Dendritic cell treated with granulocyte-macrophage colony-stimulating factor and Interleukin-4, amounts not matched to agents 40 ng/mL and 50 ng/mL, for 4 days (primary cell): ENCODE data around the gene CEP104.

Source experiments
- H3K27ac Mint-ChIP-seq: one replicate; pipeline ENCODE4 v1.8.0; 2022; ENCODE audit warnings: mild to moderate bottlenecking, mixed read lengths
- H3K27me3 Mint-ChIP-seq: one replicate; pipeline ENCODE4 v1.8.0; 2022; ENCODE audit warnings: mild to moderate bottlenecking, mixed read lengths
- H3K36me3 Mint-ChIP-seq: one replicate; pipeline ENCODE4 v1.8.0; 2022; ENCODE audit warnings: low read depth, mixed read lengths
- H3K4me1 Mint-ChIP-seq: one replicate; pipeline ENCODE4 v1.8.0; 2022; ENCODE audit warnings: low read depth, mixed read lengths
- H3K4me3 Mint-ChIP-seq: one replicate; pipeline ENCODE4 v1.8.0; 2022; ENCODE audit warnings: mild to moderate bottlenecking, moderate library complexity, mixed read lengths
- H3K9me3 Mint-ChIP-seq: one replicate; pipeline ENCODE4 v1.8.0; 2022; ENCODE audit warnings: mixed read lengths
- intact Hi-C: fragments of 100-400 bp; cut with micrococcal nuclease; formaldehyde crosslinking; loops from one replicate; pipeline ENCODE4 v1.15.0; 2022

The CEP104 gene

DNA sequence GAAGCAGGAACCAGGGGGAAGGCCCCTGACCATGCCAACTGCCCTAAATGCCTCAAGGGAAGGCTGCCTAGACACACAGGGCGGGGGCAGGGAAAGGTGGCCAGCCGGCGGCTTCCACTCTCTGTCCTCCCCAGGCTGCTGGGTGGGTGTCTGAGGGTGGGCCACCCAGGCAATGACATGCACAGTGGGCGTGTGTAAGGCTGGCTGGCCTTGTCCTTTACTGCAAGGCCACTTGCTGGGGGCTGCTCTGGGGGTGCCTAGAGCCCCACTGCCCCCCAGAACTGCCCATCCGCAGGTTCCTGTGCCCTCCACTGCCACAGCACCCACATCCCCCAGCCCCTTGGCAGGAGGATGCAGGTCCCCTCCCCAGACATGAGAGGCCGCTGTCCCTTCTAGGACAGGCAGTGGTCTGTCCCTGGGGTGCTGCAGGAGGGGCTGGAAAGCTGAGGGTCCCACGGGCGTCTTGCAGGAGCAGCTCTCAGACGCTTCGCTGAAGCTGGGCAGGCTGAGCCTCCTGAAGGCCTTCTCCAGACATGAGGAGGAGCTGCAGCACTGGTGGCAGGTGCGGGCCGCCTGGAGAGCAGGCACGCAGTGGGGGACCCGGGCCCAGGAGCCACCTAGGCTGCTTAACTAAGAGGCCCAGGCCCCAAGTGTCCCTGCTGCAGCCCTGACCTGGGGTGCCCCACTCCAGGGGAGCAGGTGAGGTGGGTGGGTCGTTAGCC, 94.7 kb downstream of the CEP104 start:
- Mint-ChIP-seq H3K9me3 (peaks cover 8% of the 10 kb centered on the region), H3K4me1 (no peaks in the 10 kb centered on the region), H3K27ac (no peak overlapping the region), H3K27me3 (peaks cover 35% of the 10 kb centered on the region), H3K4me3 (no peak overlapping the region), H3K36me3 (no peaks in the 10 kb centered on the region)
- intact Hi-C loops, result no loop called here
